Measurements from ENCODE around the gene PPP1R12C.
A peak's percentile ranks its signal among the peaks of the same experiment; 100 is the strongest.

The PPP1R12C gene

GRCh38 chr19:55080968-55081769, 36.3 kb downstream of the PPP1R12C start:
- no peak for DNase-seq (ENCODE audit: low spot score)
- H3K23ac ChIP-seq (ENCODE audit: low read depth, low read length, poor library complexity): peak overlapping the region; percentile 93
- H3K4ac ChIP-seq (ENCODE audit: low read length): no peak overlapping the region
- H3K18ac ChIP-seq (ENCODE audit: low read length): peak overlapping the region; percentile 97
- peak overlapping the region; percentile 85 for H2BK15ac ChIP-seq (ENCODE audit: low read length)
- H3K27ac ChIP-seq (replicated peaks; ENCODE audit: low read length): peak overlapping the region; percentile 24
- WGBS, 2 donors (ENCODE audit: extremely low coverage in 2 of 2, insufficient read length in 2 of 2, insufficient replicate concordance in 1 of 2): no CpG with 5 or more reads among the region's 60 CpGs
- H2BK5ac ChIP-seq (ENCODE audit: low read length): peak overlapping the region; percentile 53
- no peak overlapping the region for H4K8ac ChIP-seq (ENCODE audit: low read depth, low read length)
- peak overlapping the region; percentile 75 for H3K14ac ChIP-seq (ENCODE audit: low read length)
- no peaks in the 10 kb centered on the region for H3K36me3 ChIP-seq (replicated peaks in 1 of 2; ENCODE audit: control insufficient read depth in 2 of 2, insufficient read depth in 2 of 2, low read length in 2 of 2)
- no peak overlapping the region for H4K91ac ChIP-seq (ENCODE audit: low read depth, low read length, poor library complexity)
- no peak overlapping the region for H2BK12ac ChIP-seq (ENCODE audit: low read length)
- H2AK5ac ChIP-seq (ENCODE audit: low read depth, low read length): peak overlapping the region; percentile 99
- peaks cover 4 to 65% (median 55%) of the 10 kb centered on the region in 3 experiments for H3K27me3 ChIP-seq (ENCODE audit: control insufficient read depth in 3 of 3, insufficient read depth in 3 of 3, low read depth in 1 of 3, low read length in 3 of 3)
- peak overlapping the region; percentile 95 for H2AFZ ChIP-seq (ENCODE audit: low read length)
- no peaks in the 10 kb centered on the region for H3K79me1 ChIP-seq (ENCODE audit: low read depth, low read length)
- H2BK120ac ChIP-seq (ENCODE audit: low read depth, low read length): no peak overlapping the region
- H3K4me1 ChIP-seq (ENCODE audit: control insufficient read depth in 2 of 2, insufficient read depth in 1 of 2, low read depth in 1 of 2, low read length in 2 of 2): peaks cover 7 to 19% of the 10 kb centered on the region in 2 donors
- H3K4me2 ChIP-seq (ENCODE audit: insufficient read depth, low read length, poor library complexity, severe bottlenecking): peak overlapping the region; percentile 95
- peak overlapping the region; percentile 39 to 79 for H3K4me3 ChIP-seq (ENCODE audit: low read length in 2 of 2)
- peaks cover 2 to 12% of the 10 kb centered on the region in 2 donors for H3K9me3 ChIP-seq (replicated peaks in 1 of 2; ENCODE audit: control insufficient read depth in 2 of 2, insufficient read depth in 1 of 2, low read depth in 1 of 2, low read length in 2 of 2)
- H3K9ac ChIP-seq (ENCODE audit: low read depth, low read length, poor library complexity): peak overlapping the region; percentile 70

DNA sequence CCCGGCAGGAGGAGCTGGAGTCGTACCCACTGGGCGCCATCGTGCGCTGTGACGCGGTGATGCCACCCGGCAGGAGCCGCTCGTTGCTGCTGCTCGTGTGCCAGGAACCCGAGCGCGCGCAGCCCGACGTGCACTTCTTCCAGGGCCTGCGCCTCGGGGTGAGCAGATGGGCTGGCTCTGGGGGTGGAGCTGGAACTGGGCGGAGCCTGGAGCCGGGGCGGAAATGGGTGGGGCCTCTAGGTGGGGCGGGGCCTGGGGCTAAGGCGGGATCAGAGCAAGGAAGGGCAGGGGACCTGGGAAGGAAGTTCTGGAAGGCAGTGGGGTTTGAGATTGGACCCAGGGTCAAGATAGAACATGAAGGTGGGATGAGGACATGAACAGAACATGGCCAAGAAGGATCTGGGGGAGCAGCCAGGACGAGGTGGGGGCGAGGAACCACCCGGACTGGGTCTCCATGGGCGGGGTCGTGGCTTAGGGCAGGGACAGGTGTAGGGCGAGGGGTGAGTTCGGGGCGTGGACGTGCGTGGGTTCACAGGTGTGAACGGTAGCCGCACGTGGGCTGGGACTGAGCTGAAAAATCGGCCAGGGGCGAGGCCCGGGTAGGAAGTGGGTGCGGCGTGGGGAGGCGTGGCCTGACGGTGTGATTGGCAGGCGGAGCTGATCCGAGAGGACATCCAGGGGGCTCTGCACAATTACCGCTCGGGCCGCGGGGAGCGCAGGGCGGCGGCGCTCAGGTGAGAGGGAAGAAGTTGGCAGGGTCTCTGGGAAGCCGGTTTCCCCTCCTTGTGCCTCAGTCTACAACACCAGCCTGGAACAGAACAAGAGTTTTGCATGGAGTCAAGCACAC, 37.1 kb downstream of the PPP1R12C start:
- Histone ChIP-seq H3K79me1 (ENCODE audit: low read depth, low read length) (no peaks in the 10 kb centered on the region), H2BK120ac (ENCODE audit: low read depth, low read length) (no peak overlapping the region), H3K9ac (ENCODE audit: low read depth, low read length, poor library complexity) (peak overlapping the region; percentile 87), H3K36me3 (replicated peaks in 1 of 2; ENCODE audit: control insufficient read depth in 2 of 2, insufficient read depth in 2 of 2, low read length in 2 of 2) (no peaks in the 10 kb centered on the region), H3K4me1 (ENCODE audit: control insufficient read depth in 2 of 2, insufficient read depth in 1 of 2, low read depth in 1 of 2, low read length in 2 of 2) (peaks cover 2 to 14% of the 10 kb centered on the region in 2 donors), H2AFZ (ENCODE audit: low read length) (peak overlapping the region; percentile 95), H3K23ac (ENCODE audit: low read depth, low read length, poor library complexity) (peak overlapping the region; percentile 92), H3K27ac (replicated peaks; ENCODE audit: low read length) (no peak overlapping the region), H3K14ac (ENCODE audit: low read length) (peak overlapping the region; percentile 91), H4K8ac (ENCODE audit: low read depth, low read length) (peak overlapping the region; percentile 50), H3K4me2 (ENCODE audit: insufficient read depth, low read length, poor library complexity, severe bottlenecking) (peak overlapping the region; percentile 95), H3K27me3 (ENCODE audit: control insufficient read depth in 3 of 3, insufficient read depth in 3 of 3, low read depth in 1 of 3, low read length in 3 of 3) (peaks cover 4 to 61% (median 53%) of the 10 kb centered on the region in 3 experiments), H3K18ac (ENCODE audit: low read length) (peak overlapping the region; percentile 93), H2BK12ac (ENCODE audit: low read length) (peak overlapping the region; percentile 60), H3K4me3 (ENCODE audit: low read length in 2 of 2) (peak overlapping the region; percentile 22 to 79), H3K4ac (ENCODE audit: low read length) (peak overlapping the region; percentile 68), H2BK15ac (ENCODE audit: low read length) (peak overlapping the region; percentile 96), H2BK5ac (ENCODE audit: low read length) (no peak overlapping the region), H2AK5ac (ENCODE audit: low read depth, low read length) (peak overlapping the region; percentile 86), H3K9me3 (replicated peaks in 1 of 2; ENCODE audit: control insufficient read depth in 2 of 2, insufficient read depth in 1 of 2, low read depth in 1 of 2, low read length in 2 of 2) (peaks cover 2 to 12% of the 10 kb centered on the region in 2 donors), H4K91ac (ENCODE audit: low read depth, low read length, poor library complexity) (no peak overlapping the region)
- no peak for DNase-seq (ENCODE audit: low spot score)
- WGBS, 2 donors (ENCODE audit: extremely low coverage in 2 of 2, insufficient read length in 2 of 2, insufficient replicate concordance in 1 of 2): no CpG with 5 or more reads among the region's 55 CpGs

- Histone ChIP-seq H3K4me1 (ENCODE audit: control insufficient read depth in 2 of 2, insufficient read depth in 1 of 2, low read depth in 1 of 2, low read length in 2 of 2) (peaks cover 2 to 14% of the 10 kb centered on the region in 2 donors), H2BK120ac (ENCODE audit: low read depth, low read length) (no peak overlapping the region), H3K79me1 (ENCODE audit: low read depth, low read length) (no peaks in the 10 kb centered on the region), H2BK15ac (ENCODE audit: low read length) (no peak overlapping the region), H4K8ac (ENCODE audit: low read depth, low read length) (no peak overlapping the region), H3K18ac (ENCODE audit: low read length) (peak overlapping the region; percentile 84), H3K14ac (ENCODE audit: low read length) (no peak overlapping the region), H2BK5ac (ENCODE audit: low read length) (no peak overlapping the region), H2AFZ (ENCODE audit: low read length) (no peak overlapping the region), H3K4me2 (ENCODE audit: insufficient read depth, low read length, poor library complexity, severe bottlenecking) (no peak overlapping the region), H3K36me3 (replicated peaks in 1 of 2; ENCODE audit: control insufficient read depth in 2 of 2, insufficient read depth in 2 of 2, low read length in 2 of 2) (no peaks in the 10 kb centered on the region), H3K27ac (replicated peaks; ENCODE audit: low read length) (no peak overlapping the region), H3K9me3 (replicated peaks in 1 of 2; ENCODE audit: control insufficient read depth in 2 of 2, insufficient read depth in 1 of 2, low read depth in 1 of 2, low read length in 2 of 2) (peaks cover 2 to 12% of the 10 kb centered on the region in 2 donors), H2BK12ac (ENCODE audit: low read length) (no peak overlapping the region), H2AK5ac (ENCODE audit: low read depth, low read length) (peak overlapping the region; percentile 86), H3K9ac (ENCODE audit: low read depth, low read length, poor library complexity) (no peak overlapping the region), H3K27me3 (ENCODE audit: control insufficient read depth in 3 of 3, insufficient read depth in 3 of 3, low read depth in 1 of 3, low read length in 3 of 3) (peaks cover 4 to 59% (median 56%) of the 10 kb centered on the region in 3 experiments), H3K4me3 (ENCODE audit: low read length in 2 of 2) (peak overlapping the region in 1 of 2 donors; percentile 2), H3K4ac (ENCODE audit: low read length) (no peak overlapping the region), H3K23ac (ENCODE audit: low read depth, low read length, poor library complexity) (peak overlapping the region; percentile 57), H4K91ac (ENCODE audit: low read depth, low read length, poor library complexity) (no peak overlapping the region)
- WGBS, 2 donors (ENCODE audit: extremely low coverage in 2 of 2, insufficient read length in 2 of 2, insufficient replicate concordance in 1 of 2): no CpG with 5 or more reads among the region's 19 CpGs
- no peak for DNase-seq (ENCODE audit: low spot score)
These were observed 37.9 kb downstream of the PPP1R12C start for GRCh38 chr19:55079400-55080038.
